SK-N-MC (cell line): ENCODE results near the gene WDR91.

Experiments used
- EZH2 ChIP-seq: fragments of 200-600 bp; sonication (generic); IDR thresholded peaks from one replicate; pipeline ENCODE4 v1.6.1; 2017; ENCODE audit warnings: antibody characterized with exemption
- POLR2AphosphoS5 ChIP-seq: IDR thresholded peaks from 2 replicates; pipeline ENCODE4 v1.6.1; 2012; ENCODE audit warnings: mild to moderate bottlenecking, low read depth, low read length, borderline replicate concordance

GRCh38 chr7:135204876-135205275 lies 6.5 kb downstream of the WDR91 start:
- TF ChIP-seq EZH2 (no peak), POLR2AphosphoS5 (no peak)
